ENCODE results near the gene RNF31.

Gene RNF31

GRCh38 chr14:24145690-24146452, 1.4 kb upstream of the RNF31 start:
- peak overlapping the region; percentile 87 for H3K4me3 ChIP-seq (ENCODE audit: low read length)
- DNase-seq (ENCODE audit: low read depth) = no peak
- no peak for TF ChIP-seq CTCF (IDR thresholded peaks at IDR 0.05; ENCODE audit: insufficient read depth, low read depth, low read length, missing control alignments)

- peak; percentile 97 for DNase-seq (ENCODE audit: low read depth)
- peak within 1 kb of the TSS; percentile 87 for H3K4me3 ChIP-seq (ENCODE audit: low read length)
- TF ChIP-seq CTCF (IDR thresholded peaks at IDR 0.05; ENCODE audit: insufficient read depth, low read depth, low read length, missing control alignments) = no peak
These were observed 783 bp upstream of the RNF31 start, which contains the start of gene PSME2 for GRCh38 chr14:24146453-24146977. Gene PSME2, minus strand, starts transcription at chr14:24146610. Its CDS starts 29 bp downstream, at chr14:24146581.

- no peak for TF ChIP-seq CTCF (IDR thresholded peaks at IDR 0.05; ENCODE audit: insufficient read depth, low read depth, low read length, missing control alignments)
- no peak for DNase-seq (ENCODE audit: low read depth)
- peak overlapping the region; percentile 87 for H3K4me3 ChIP-seq (ENCODE audit: low read length)
These were observed 597 bp downstream of the RNF31 start for GRCh38 chr14:24147761-24148428.

GRCh38 chr14:24149302-24149969, 2.1 kb downstream of the RNF31 start:
- TF ChIP-seq CTCF (IDR thresholded peaks at IDR 0.05; ENCODE audit: insufficient read depth, low read depth, low read length, missing control alignments) = no peak
- H3K4me3 ChIP-seq (ENCODE audit: low read length) = no peak overlapping the region

GRCh38 chr14:24150061-24150460, 2.8 kb downstream of the RNF31 start:
- no peak for TF ChIP-seq CTCF (IDR thresholded peaks at IDR 0.05; ENCODE audit: insufficient read depth, low read depth, low read length, missing control alignments)
- H3K4me3 ChIP-seq (ENCODE audit: low read length) = no peak overlapping the region
- DNase-seq (ENCODE audit: low read depth) = no peak

More at GRCh38 chr14:24149302-24149969, 2.1 kb downstream of the RNF31 start:
- DNase-seq (ENCODE audit: low read depth) = no peak

- TF ChIP-seq CTCF (IDR thresholded peaks at IDR 0.05; ENCODE audit: insufficient read depth, low read depth, low read length, missing control alignments) = no peak
- no peak for DNase-seq (ENCODE audit: low read depth)
- no peak overlapping the region for H3K4me3 ChIP-seq (ENCODE audit: low read length)
These were observed 3.3 kb downstream of the RNF31 start for GRCh38 chr14:24150567-24150966.
